Fibroblast of skin of back (primary cell): ENCODE measurements around the gene TMPRSS9.
"Not testable (repeated sequence)": the region's sequence is repeated elsewhere in the genome, so short reads cannot be mapped to it uniquely, and the experiment has no call there.

Source experiments
- DNase-seq: peaks from one replicate; pipeline ENCODE4 v3.0.0-alpha.2; 2013

The TMPRSS9 gene

GRCh38 chr19:2394442-2395292, 34.6 kb downstream of the TMPRSS9 start:
- DNase-seq = no peak

GRCh38 chr19:2395293-2395829, 35.3 kb downstream of the TMPRSS9 start:
- not testable (repeated sequence) for DNase-seq

- DNase-seq = not testable (repeated sequence)
These were observed 37.1 kb downstream of the TMPRSS9 start for GRCh38 chr19:2397173-2397572.

GRCh38 chr19:2398735-2399305, 38.8 kb downstream of the TMPRSS9 start:
- no peak for DNase-seq

- no peak for DNase-seq
These were observed 39.5 kb downstream of the TMPRSS9 start for GRCh38 chr19:2399582-2399981.

GRCh38 chr19:2408247-2408646, 48.2 kb downstream of the TMPRSS9 start:
- no peak for DNase-seq

- DNase-seq = no peak
These were observed 49.4 kb downstream of the TMPRSS9 start for GRCh38 chr19:2409352-2409912.

- no peak for DNase-seq
These were observed 50.0 kb downstream of the TMPRSS9 start for GRCh38 chr19:2410023-2410422.

GRCh38 chr19:2411709-2412108, 51.6 kb downstream of the TMPRSS9 start:
- DNase-seq = no peak

- no peak for DNase-seq
These were observed 52.4 kb downstream of the TMPRSS9 start for GRCh38 chr19:2412449-2412848.

GRCh38 chr19:2413159-2413558, 53.1 kb downstream of the TMPRSS9 start:
- DNase-seq = no peak

GRCh38 chr19:2413629-2414028, 53.6 kb downstream of the TMPRSS9 start:
- no peak for DNase-seq

- no peak for DNase-seq
These were observed 55.4 kb downstream of the TMPRSS9 start for GRCh38 chr19:2415281-2415972.

GRCh38 chr19:2415973-2416319, 55.9 kb downstream of the TMPRSS9 start:
- DNase-seq = no peak

GRCh38 chr19:2416321-2417097, 56.4 kb downstream of the TMPRSS9 start:
- no peak for DNase-seq

- DNase-seq = not testable (repeated sequence)
These were observed 57.4 kb downstream of the TMPRSS9 start for GRCh38 chr19:2417436-2417835.

GRCh38 chr19:2417881-2418406, 57.9 kb downstream of the TMPRSS9 start:
- DNase-seq = no peak

GRCh38 chr19:2419754-2420153, 59.7 kb downstream of the TMPRSS9 start:
- no peak for DNase-seq

GRCh38 chr19:2420490-2420889, 60.4 kb downstream of the TMPRSS9 start:
- no peak for DNase-seq

- DNase-seq = no peak
These were observed 61.7 kb downstream of the TMPRSS9 start for GRCh38 chr19:2421581-2422306.
